DND-41 (cell line): ENCODE results near the gene NPAS2.

Experiments
- CTCF ChIP-seq: IDR thresholded peaks from 2 replicates; pipeline ENCODE4 v1.5.1; 2012; ENCODE audit warnings: borderline replicate concordance, low read length, moderate library complexity, mild to moderate bottlenecking; ENCODE audit not compliant: poor library complexity, severe bottlenecking; ENCODE audit errors: extremely low read depth
- EZH2 ChIP-seq: IDR thresholded peaks from 3 replicates; pipeline ENCODE4 v1.6.1; 2012; ENCODE audit warnings: borderline replicate concordance, low read depth, mild to moderate bottlenecking, moderate library complexity, low read length, inconsistent platforms; ENCODE audit not compliant: severe bottlenecking

GRCh38 chr2:100834221-100834620 lies 14.3 kb downstream of the NPAS2 start:
- no peak for TF ChIP-seq CTCF
- TF ChIP-seq EZH2, result no peak
